ENCODE data around the gene MICAL2.

Gene MICAL2

GRCh38 chr11:12175694-12176241, 65.4 kb downstream of the MICAL2 start:
- peaks cover 13% of the 10 kb centered on the region for H3K9me3 Mint-ChIP-seq
- H3K4me3 Mint-ChIP-seq: peak overlapping the region; percentile 2
- H3K27me3 Mint-ChIP-seq: no peaks in the 10 kb centered on the region
- peak overlapping the region; percentile 100 for H3K27ac Mint-ChIP-seq
- H3K4me1 Mint-ChIP-seq (ENCODE audit: low read depth): peaks cover 78% of the 10 kb centered on the region
- peak; percentile 55 for DNase-seq
- H3K36me3 Mint-ChIP-seq (ENCODE audit: low read depth): peaks cover 52% of the 10 kb centered on the region

DNA sequence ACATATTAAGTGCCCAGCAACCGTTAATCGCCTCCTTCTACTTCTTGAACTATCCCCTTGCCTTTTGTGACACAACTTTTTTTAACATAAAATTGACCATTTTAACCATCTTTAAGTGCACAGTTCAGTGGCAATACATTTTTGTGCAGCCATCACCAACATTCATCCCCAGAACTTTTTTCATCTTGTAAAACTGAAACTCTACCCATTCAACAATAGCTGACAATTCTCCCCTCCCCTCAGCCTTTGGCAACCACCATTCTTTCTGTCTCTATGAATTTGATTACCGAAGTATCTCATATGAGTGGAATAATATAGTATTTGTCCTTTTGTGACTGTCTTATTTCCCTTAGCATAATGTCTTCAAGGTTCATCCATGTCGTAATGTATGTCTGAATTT, 66.0 kb downstream of the MICAL2 start:
- peak overlapping the region; percentile 45 for H3K4me3 Mint-ChIP-seq
- H3K27ac Mint-ChIP-seq: peak overlapping the region; percentile 100
- peaks cover 76% of the 10 kb centered on the region for H3K4me1 Mint-ChIP-seq (ENCODE audit: low read depth)
- no peaks in the 10 kb centered on the region for H3K27me3 Mint-ChIP-seq
- DNase-seq: no peak
- peaks cover 13% of the 10 kb centered on the region for H3K9me3 Mint-ChIP-seq
- peaks cover 48% of the 10 kb centered on the region for H3K36me3 Mint-ChIP-seq (ENCODE audit: low read depth)

DNA sequence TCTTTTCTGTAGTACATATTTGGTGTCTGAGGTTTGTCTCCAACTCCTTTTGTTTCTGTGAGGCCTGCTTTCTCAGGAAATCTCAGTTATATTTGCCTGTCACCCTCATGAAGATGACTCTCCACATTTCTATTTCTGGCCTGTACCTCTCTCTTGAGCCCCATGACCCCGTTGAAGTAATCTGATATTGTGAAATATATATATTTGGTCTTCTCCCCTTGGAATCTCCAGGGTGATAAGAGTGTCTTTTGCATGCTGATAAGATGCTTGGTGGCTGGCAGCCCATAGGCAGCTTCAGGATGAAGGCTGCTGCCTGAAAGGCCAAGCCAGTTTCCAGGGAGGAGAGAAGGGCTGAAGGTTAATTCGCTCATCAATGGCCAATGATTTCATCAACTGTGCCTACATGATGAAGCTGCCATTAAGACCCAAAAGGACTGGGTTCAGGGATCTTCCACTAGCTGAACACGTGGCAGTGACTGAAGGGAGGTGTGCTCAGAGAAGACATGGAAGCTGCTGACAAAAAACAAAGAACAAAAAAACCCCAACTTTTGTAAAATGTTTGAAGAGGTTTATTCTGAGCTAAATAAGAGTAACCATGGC, 67.4 kb downstream of the MICAL2 start:
- DNase-seq: no peak
- H3K27me3 Mint-ChIP-seq: no peaks in the 10 kb centered on the region
- no peak overlapping the region for H3K4me3 Mint-ChIP-seq
- H3K4me1 Mint-ChIP-seq (ENCODE audit: low read depth): peaks cover 68% of the 10 kb centered on the region
- H3K36me3 Mint-ChIP-seq (ENCODE audit: low read depth): peaks cover 41% of the 10 kb centered on the region
- H3K9me3 Mint-ChIP-seq: peaks cover 12% of the 10 kb centered on the region
- H3K27ac Mint-ChIP-seq: peak overlapping the region; percentile 100

GRCh38 chr11:12179019-12179418, 68.6 kb downstream of the MICAL2 start:
- Mint-ChIP-seq H3K4me3 (peak overlapping the region; percentile 43), H3K4me1 (ENCODE audit: low read depth) (peaks cover 60% of the 10 kb centered on the region), H3K27me3 (no peaks in the 10 kb centered on the region), H3K9me3 (peaks cover 12% of the 10 kb centered on the region), H3K36me3 (ENCODE audit: low read depth) (peaks cover 37% of the 10 kb centered on the region), H3K27ac (peak overlapping the region; percentile 70)
- no peak for DNase-seq

DNA sequence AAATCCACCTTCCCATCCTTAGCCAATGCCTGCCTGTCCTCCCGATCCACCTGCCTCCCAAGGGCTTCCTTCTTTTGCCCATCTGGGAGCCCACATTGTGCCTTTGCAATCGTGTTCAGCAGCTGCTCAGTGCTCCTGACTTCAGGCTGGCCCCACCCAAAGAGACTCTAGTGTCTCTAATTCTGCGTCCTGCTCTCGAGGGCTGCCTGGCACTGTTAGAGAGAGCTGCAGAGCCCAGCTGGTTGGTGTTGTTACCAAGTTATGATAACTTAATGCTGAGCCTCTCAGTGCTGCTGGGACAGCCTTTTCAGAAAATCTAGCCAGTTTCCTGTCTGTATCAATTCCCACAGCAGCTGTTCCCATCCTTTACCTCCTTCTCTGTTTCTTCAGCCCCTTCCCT, 69.1 kb downstream of the MICAL2 start:
- DNase-seq: no peak
- Mint-ChIP-seq H3K4me1 (ENCODE audit: low read depth) (peaks cover 57% of the 10 kb centered on the region), H3K27ac (peak overlapping the region; percentile 70), H3K4me3 (no peak overlapping the region), H3K27me3 (no peaks in the 10 kb centered on the region), H3K36me3 (ENCODE audit: low read depth) (peaks cover 37% of the 10 kb centered on the region), H3K9me3 (peaks cover 11% of the 10 kb centered on the region)

DNA sequence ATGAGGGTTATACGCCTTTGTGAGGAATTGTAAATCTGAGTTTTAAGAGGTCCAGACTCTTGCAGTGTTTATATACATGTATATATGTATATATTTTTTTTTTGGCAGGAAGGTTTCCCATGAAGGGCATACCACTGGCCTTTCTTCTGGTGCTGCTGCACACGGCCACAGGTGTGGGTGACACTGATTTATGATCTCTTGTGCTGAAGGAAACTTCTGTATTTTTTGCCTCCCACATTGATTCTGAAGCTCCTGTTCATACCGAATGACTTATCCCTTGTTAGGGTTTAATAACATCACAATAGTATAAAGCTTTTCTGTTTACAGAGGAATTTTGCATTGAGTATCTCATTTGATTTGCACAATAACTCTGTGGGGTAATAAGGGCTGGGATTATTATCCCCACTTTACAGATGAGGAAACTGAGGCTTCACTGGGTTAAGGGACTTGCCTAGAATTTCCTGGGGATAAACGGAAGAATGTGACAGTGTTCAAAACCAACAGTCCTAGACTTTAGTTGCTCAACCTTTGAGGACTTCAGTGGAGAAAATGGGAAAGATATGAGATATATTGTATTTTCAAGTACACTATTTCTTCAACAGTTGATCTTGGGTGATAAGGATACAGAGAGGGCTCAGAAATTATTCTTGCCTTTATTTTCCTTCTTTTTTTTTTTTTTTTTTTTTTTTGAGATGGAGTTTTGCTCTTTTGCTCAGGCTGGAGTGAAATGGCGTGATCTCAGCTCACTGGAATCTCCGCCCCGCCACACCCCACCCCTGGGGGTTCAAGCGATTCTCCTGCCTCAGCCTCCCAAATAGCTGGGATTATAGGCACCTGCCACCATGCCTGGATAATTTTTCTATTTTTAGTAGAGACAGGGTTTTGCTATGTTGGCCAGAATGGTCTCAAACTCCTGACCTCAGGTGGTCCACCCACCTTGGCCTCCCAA, 70.1 kb downstream of the MICAL2 start:
- peaks cover 50% of the 10 kb centered on the region for H3K4me1 Mint-ChIP-seq (ENCODE audit: low read depth)

DNA sequence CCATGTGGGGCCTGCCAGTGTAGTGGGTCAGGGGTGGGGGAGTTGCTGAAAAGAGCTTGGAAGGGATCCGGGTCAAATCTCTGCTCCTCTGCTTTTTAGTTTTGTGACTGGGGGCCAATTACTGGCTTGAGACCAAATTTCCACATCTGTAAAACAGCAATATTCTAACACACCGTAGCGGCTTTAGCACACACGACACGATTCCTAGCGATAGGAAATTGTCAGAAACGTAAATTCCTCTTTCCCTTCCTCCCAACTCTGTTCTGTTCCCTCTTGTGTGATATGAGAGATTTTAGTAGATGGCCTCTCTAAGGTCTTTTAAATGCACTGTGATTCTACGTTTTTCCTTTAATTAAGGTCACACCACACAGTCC, 71.9 kb downstream of the MICAL2 start:
- H3K9me3 Mint-ChIP-seq: peaks cover 7% of the 10 kb centered on the region
- H3K36me3 Mint-ChIP-seq (ENCODE audit: low read depth): peaks cover 20% of the 10 kb centered on the region
- no peak overlapping the region for H3K4me3 Mint-ChIP-seq
- no peak for DNase-seq
- H3K27ac Mint-ChIP-seq: no peak overlapping the region
- H3K27me3 Mint-ChIP-seq: no peaks in the 10 kb centered on the region
- H3K4me1 Mint-ChIP-seq (ENCODE audit: low read depth): peaks cover 48% of the 10 kb centered on the region

More for the DNA sequence above, 70.1 kb downstream of the MICAL2 start:
- Mint-ChIP-seq H3K27ac (no peak overlapping the region), H3K36me3 (ENCODE audit: low read depth) (peaks cover 29% of the 10 kb centered on the region), H3K4me3 (no peak overlapping the region), H3K27me3 (no peaks in the 10 kb centered on the region), H3K9me3 (peaks cover 7% of the 10 kb centered on the region)
- DNase-seq: no peak

- Mint-ChIP-seq H3K36me3 (ENCODE audit: low read depth) (peaks cover 14% of the 10 kb centered on the region), H3K4me3 (no peak overlapping the region), H3K27ac (no peak overlapping the region), H3K9me3 (peaks cover 4% of the 10 kb centered on the region), H3K27me3 (no peaks in the 10 kb centered on the region), H3K4me1 (ENCODE audit: low read depth) (peaks cover 48% of the 10 kb centered on the region)
- no peak for DNase-seq
Measured at GRCh38 chr11:12182676-12183541, 72.5 kb downstream of the MICAL2 start.

DNA sequence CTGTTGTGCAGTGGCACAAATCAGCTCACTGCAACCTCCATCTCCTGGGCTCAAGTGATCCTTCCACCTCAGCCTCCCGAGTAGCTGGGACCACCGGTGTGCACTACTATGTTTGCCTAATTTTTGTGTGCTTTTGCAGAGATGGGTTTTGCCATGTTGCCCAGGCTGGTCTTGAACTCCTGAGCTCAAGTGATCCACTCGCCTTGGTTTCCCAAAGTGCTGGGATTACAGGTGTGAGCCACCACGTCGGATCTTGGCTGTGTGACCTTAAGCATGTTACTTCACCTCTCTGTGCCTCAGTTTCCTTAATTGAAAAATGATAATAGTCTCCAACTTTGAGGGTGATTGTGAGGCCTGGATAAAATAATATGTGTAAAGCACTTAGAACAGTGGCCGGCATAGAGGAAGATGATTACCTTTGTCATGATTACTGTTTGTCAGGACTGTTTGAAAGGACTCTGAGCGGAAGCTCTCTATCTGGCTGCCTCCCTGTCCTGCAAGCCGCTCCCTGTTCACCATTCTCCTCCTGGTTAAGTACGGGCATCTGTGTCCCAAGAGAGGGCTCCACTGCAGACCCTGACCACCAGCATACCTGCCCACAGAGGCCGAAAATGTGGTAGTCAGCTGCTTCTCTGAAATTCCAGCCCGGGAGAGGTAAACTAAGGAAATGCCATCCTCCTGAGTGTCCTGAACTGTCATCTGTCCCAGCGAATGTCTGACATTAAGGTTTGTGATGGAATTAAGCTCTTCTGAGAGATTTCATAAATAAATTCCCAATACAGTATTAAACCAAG, 73.6 kb downstream of the MICAL2 start:
- Mint-ChIP-seq H3K36me3 (ENCODE audit: low read depth) (peaks cover 13% of the 10 kb centered on the region), H3K9me3 (no peaks in the 10 kb centered on the region), H3K4me3 (no peak overlapping the region), H3K4me1 (ENCODE audit: low read depth) (peaks cover 48% of the 10 kb centered on the region), H3K27me3 (no peaks in the 10 kb centered on the region), H3K27ac (no peak overlapping the region)
- DNase-seq: no peak

- Mint-ChIP-seq H3K27me3 (no peaks in the 10 kb centered on the region), H3K4me1 (ENCODE audit: low read depth) (peaks cover 48% of the 10 kb centered on the region), H3K4me3 (no peak overlapping the region), H3K36me3 (ENCODE audit: low read depth) (peaks cover 12% of the 10 kb centered on the region), H3K27ac (no peak overlapping the region), H3K9me3 (no peaks in the 10 kb centered on the region)
- no peak for DNase-seq
Measured at GRCh38 chr11:12184699-12185098, 74.3 kb downstream of the MICAL2 start.

GRCh38 chr11:12185106-12185690, 74.8 kb downstream of the MICAL2 start:
- Mint-ChIP-seq H3K27ac (no peak overlapping the region), H3K36me3 (ENCODE audit: low read depth) (peaks cover 12% of the 10 kb centered on the region), H3K4me1 (ENCODE audit: low read depth) (peaks cover 50% of the 10 kb centered on the region), H3K27me3 (no peaks in the 10 kb centered on the region), H3K9me3 (no peaks in the 10 kb centered on the region), H3K4me3 (no peak overlapping the region)
- DNase-seq: no peak

GRCh38 chr11:12185914-12186313, 75.5 kb downstream of the MICAL2 start:
- Mint-ChIP-seq H3K27me3 (no peaks in the 10 kb centered on the region), H3K9me3 (no peaks in the 10 kb centered on the region), H3K36me3 (ENCODE audit: low read depth) (peaks cover 10% of the 10 kb centered on the region), H3K4me3 (no peak overlapping the region), H3K27ac (no peak overlapping the region), H3K4me1 (ENCODE audit: low read depth) (peaks cover 53% of the 10 kb centered on the region)
- DNase-seq: no peak

DNA sequence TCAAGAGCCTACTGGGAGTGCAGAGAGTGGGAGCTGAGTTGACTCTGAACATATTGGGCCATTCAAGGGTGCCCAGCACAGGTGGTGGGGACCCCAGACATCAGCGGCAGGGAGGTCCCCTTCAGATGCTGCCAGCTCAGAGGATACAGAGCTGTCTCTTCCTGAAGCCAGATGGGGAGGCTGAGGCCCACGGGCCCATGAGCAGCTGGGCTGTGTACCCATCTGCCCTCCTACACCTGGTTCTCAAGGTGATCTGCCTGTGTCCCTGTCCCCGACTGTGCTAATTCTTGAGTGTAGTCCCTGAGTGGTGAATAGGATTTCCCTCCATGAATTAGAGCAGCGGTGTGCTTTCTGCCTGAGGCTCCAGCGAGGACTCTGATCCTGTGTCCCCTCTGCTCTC, 76.3 kb downstream of the MICAL2 start:
- Mint-ChIP-seq H3K36me3 (ENCODE audit: low read depth) (peaks cover 10% of the 10 kb centered on the region), H3K9me3 (no peaks in the 10 kb centered on the region), H3K27ac (peak overlapping the region; percentile 72), H3K27me3 (no peaks in the 10 kb centered on the region), H3K4me1 (ENCODE audit: low read depth) (peaks cover 58% of the 10 kb centered on the region), H3K4me3 (no peak overlapping the region)
- DNase-seq: no peak

Measured in activated T-cell treated with anti-CD3 and anti-CD28 coated beads, Interleukin-2, amount 50 U/mL, for 24 hours (primary cell).